HepG2 (cell line): ENCODE results near the gene NT5DC2. TPM values are rescaled to one million over a fixed set of nuclear protein-coding genes. Genes with fewer than 3 reads are reported as not detected.

Source experiments
- CBFB ChIP-seq: sonication (generic); formaldehyde crosslinking; IDR thresholded peaks from 2 replicates; pipeline ENCODE4 v1.4.0; 2020; ENCODE audit warnings: missing genetic modification reagents
- CREM ChIP-seq, 2 experiments: sonication (generic) in 1 of 2; formaldehyde crosslinking in 1 of 2; IDR thresholded peaks; 2 replicates each; pipeline versions ENCODE4 v1.4.0 to v1.6.1; 2016 to 2020; ENCODE audit warnings: antibody characterized with exemption in 1 of 2, mild to moderate bottlenecking in 1 of 2, missing genetic modification reagents in 1 of 2
- FOXJ3 ChIP-seq: sonication (generic); formaldehyde crosslinking; IDR thresholded peaks from 2 replicates; pipeline ENCODE4 v1.4.0; 2020; ENCODE audit warnings: missing genetic modification reagents, mild to moderate bottlenecking, borderline replicate concordance
- HOXA7 ChIP-seq: sonication (generic); formaldehyde crosslinking; IDR thresholded peaks from 2 replicates; pipeline ENCODE4 v1.8.1; 2022; ENCODE audit warnings: mild to moderate bottlenecking, missing genetic modification reagents, moderate library complexity
- NFKB2 ChIP-seq: sonication (generic); formaldehyde crosslinking; IDR thresholded peaks from 2 replicates; pipeline ENCODE4 v1.4.0; 2020; ENCODE audit warnings: missing genetic modification reagents, borderline replicate concordance
- PAWR ChIP-seq: sonication (generic); formaldehyde crosslinking; IDR thresholded peaks from 2 replicates; pipeline ENCODE4 v1.4.0; 2020; ENCODE audit warnings: missing genetic modification reagents, mild to moderate bottlenecking, borderline replicate concordance
- PRMT3 ChIP-seq: sonication (generic); formaldehyde crosslinking; IDR thresholded peaks from 2 replicates; pipeline ENCODE4 v1.8.1; 2022; ENCODE audit warnings: low read depth, mild to moderate bottlenecking, moderate library complexity, missing genetic modification reagents, borderline replicate concordance
- REPIN1 ChIP-seq: sonication (generic); formaldehyde crosslinking; IDR thresholded peaks from 2 replicates; pipeline ENCODE4 v1.8.0; 2022; ENCODE audit warnings: missing genetic modification reagents, low read depth, mild to moderate bottlenecking, borderline replicate concordance
- SOX5 ChIP-seq: IDR thresholded peaks from 2 replicates; pipeline ENCODE4 v1.6.1; 2016; ENCODE audit warnings: borderline replicate concordance
- ZBTB21 ChIP-seq: sonication (generic); formaldehyde crosslinking; IDR thresholded peaks from 2 replicates; pipeline ENCODE4 v1.4.0; 2020; ENCODE audit warnings: missing genetic modification reagents
- ZBTB7A ChIP-seq: sonication (generic); formaldehyde crosslinking; IDR thresholded peaks from 2 replicates; pipeline ENCODE4 v1.8.0; 2022; ENCODE audit warnings: mild to moderate bottlenecking, missing genetic modification reagents
- ZIK1 ChIP-seq: sonication (generic); formaldehyde crosslinking; IDR thresholded peaks from 2 replicates; pipeline ENCODE4 v1.5.0; 2020; ENCODE audit warnings: mild to moderate bottlenecking, low read depth, missing genetic modification reagents, borderline replicate concordance
- ZMYM2 ChIP-seq: sonication (generic); formaldehyde crosslinking; IDR thresholded peaks from 2 replicates; pipeline ENCODE4 v1.8.0; 2022; ENCODE audit warnings: mild to moderate bottlenecking, missing genetic modification reagents
- ZNF180 ChIP-seq: sonication (generic); formaldehyde crosslinking; IDR thresholded peaks from 2 replicates; pipeline ENCODE4 v1.4.0; 2020; ENCODE audit warnings: low read depth, missing genetic modification reagents, borderline replicate concordance
- ZNF251 ChIP-seq: sonication (generic); formaldehyde crosslinking; IDR thresholded peaks from 2 replicates; pipeline ENCODE4 v1.9.0; 2021; ENCODE audit warnings: mild to moderate bottlenecking, missing genetic modification reagents
- ZNF331 ChIP-seq: sonication (generic); formaldehyde crosslinking; IDR thresholded peaks from 2 replicates; pipeline ENCODE4 v1.4.0; 2020; ENCODE audit warnings: missing genetic modification reagents
- ZNF367 ChIP-seq: sonication (generic); formaldehyde crosslinking; IDR thresholded peaks from 2 replicates; pipeline ENCODE4 v1.4.0; 2020; ENCODE audit warnings: missing genetic modification reagents, borderline replicate concordance
- ZNF558 ChIP-seq: sonication (generic); formaldehyde crosslinking; IDR thresholded peaks from 2 replicates; pipeline ENCODE4 v1.9.0; 2022; ENCODE audit warnings: mild to moderate bottlenecking, missing genetic modification reagents, borderline replicate concordance
- ZNF773 ChIP-seq: sonication (generic); formaldehyde crosslinking; IDR thresholded peaks from 2 replicates; pipeline ENCODE4 v1.4.0; 2020; ENCODE audit warnings: missing genetic modification reagents, borderline replicate concordance
- polyA plus RNA-seq, 8 experiments: library from polyadenylated mRNA; depleted of rRNA in 3 of 8; stranded (reverse) in 7 of 8; unstranded in 1 of 8; fragments of >200 nt; fragmentation: Illumina TruSeq in 4 of 8; extraction: Trizol in 4 of 8; gene quantifications; 2 replicates each; pipeline versions ENCODE4 v1.2.1 to v1.2.3, GENCODE V29; 2011 to 2016; ENCODE audit warnings: low read depth in 4 of 8, missing spikeins in 1 of 8, mixed read lengths in 1 of 8; ENCODE audit not compliant: insufficient read depth in 1 of 8
- total RNA-seq, 5 experiments: library from RNA; depleted of rRNA; stranded (reverse); fragments of >200 nt; fragmentation: Illumina TruSeq; extraction: Trizol; gene quantifications; 2 replicates each; pipeline ENCODE4 v1.2.3, GENCODE V29; 2016; ENCODE audit warnings: low read depth in 1 of 5
- TF ChIP-seq, protein P1 (sequence below): sonication (generic); formaldehyde crosslinking; IDR thresholded peaks from 2 replicates; pipeline ENCODE4 v1.4.0; 2020; ENCODE audit warnings: missing genetic modification reagents
- TF ChIP-seq, protein P2 (sequence below): sonication (generic); formaldehyde crosslinking; IDR thresholded peaks from 2 replicates; pipeline ENCODE4 v1.9.0; 2021; ENCODE audit warnings: missing genetic modification reagents, borderline replicate concordance
- TF ChIP-seq, protein P3 (sequence below): sonication (generic); formaldehyde crosslinking; IDR thresholded peaks from 2 replicates; pipeline ENCODE4 v1.5.0; 2020; ENCODE audit warnings: mild to moderate bottlenecking, missing genetic modification reagents

The NT5DC2 gene
- total and polyA plus RNA-seq, 2 of the 13 experiments (the other 11 are each of a cell fraction or from before 2014, with no cell fraction given) = 131 to 240 TPM

DNA sequence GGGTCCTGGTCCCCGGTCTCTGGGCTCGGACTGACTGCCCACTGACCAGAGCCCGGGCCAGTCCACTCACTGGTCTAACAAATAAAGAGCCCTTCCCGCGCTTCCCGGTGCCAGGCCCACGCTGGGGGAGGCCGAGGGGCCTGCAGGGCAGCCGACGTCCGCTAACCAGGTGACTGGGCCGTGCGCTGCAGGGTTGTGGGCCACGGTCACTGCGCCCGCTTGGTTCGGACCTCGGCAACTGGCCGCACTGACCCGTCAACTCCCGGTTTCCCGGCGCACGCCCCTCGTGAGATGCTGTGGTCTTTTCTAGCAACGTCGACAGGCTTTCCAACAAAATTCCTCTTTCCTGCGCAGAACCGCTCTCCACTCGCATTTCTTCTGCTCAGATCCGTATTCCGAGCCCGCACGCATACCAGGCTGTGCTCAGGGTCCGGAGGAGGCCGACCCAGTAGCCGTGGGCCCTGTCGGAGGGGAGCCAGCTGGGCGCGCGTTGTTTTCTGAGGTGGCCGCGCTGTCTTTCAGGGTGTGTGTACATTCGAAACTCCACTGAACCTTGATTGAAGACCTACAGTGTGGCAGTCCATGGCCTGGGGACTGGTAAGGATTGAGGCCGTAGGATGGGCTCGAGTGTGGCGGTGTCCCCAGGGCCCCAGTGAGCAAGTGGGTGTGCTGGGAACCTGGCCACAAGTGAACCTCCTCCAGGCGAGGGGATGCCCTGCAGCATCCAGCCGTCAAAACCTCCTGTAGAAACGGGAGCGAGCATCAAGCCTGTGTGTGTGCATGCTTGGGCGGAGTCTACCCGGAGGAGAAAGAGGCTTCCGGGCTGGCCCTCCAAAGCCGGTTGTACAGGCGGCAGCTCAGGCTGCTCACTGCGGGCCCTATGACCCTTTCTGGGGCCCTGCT, 875 bp upstream of the NT5DC2 start (continued):
- TF ChIP-seq ZBTB21 (no peak), FOXJ3 (0 out of 2 replicates have a peak, but pooled peaks have one; percentile 28), CBFB (CRISPR knock-in tag) (no peak), ZNF773 (CRISPR knock-in tag) (no peak), REPIN1 (CRISPR knock-in tag) (no peak), ZNF367 (0 out of 2 replicates have a peak, but pooled peaks have one; percentile 53), PAWR (CRISPR knock-in tag) (no peak), ZNF331 (CRISPR knock-in tag) (no peak), CREM (IDR thresholded peaks at IDR 0.05) (no peak), CREM (CRISPR knock-in tag; IDR thresholded peaks at IDR 0.05) (no peak), ZMYM2 (CRISPR knock-in tag) (no peak; the same call in 1 of the 2 replicates), PRMT3 (CRISPR knock-in tag) (0 out of 2 replicates have a peak, but pooled peaks have one; percentile 44), NFKB2 (CRISPR knock-in tag) (no peak), ZBTB7A (no peak), ZNF251 (CRISPR knock-in tag) (no peak), ZIK1 (0 out of 2 replicates have a peak, but pooled peaks have one; percentile 8), ZNF558 (peak; percentile 66; the same call in 1 of the 2 replicates), SOX5 (CRISPR knock-in tag) (no peak), HOXA7 (CRISPR knock-in tag) (no peak), ZNF180 (no peak)
- TF ChIP-seq, protein P1, sequence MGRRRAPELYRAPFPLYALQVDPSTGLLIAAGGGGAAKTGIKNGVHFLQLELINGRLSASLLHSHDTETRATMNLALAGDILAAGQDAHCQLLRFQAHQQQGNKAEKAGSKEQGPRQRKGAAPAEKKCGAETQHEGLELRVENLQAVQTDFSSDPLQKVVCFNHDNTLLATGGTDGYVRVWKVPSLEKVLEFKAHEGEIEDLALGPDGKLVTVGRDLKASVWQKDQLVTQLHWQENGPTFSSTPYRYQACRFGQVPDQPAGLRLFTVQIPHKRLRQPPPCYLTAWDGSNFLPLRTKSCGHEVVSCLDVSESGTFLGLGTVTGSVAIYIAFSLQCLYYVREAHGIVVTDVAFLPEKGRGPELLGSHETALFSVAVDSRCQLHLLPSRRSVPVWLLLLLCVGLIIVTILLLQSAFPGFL (CRISPR knock-in tag) = no peak
- TF ChIP-seq, protein P2, sequence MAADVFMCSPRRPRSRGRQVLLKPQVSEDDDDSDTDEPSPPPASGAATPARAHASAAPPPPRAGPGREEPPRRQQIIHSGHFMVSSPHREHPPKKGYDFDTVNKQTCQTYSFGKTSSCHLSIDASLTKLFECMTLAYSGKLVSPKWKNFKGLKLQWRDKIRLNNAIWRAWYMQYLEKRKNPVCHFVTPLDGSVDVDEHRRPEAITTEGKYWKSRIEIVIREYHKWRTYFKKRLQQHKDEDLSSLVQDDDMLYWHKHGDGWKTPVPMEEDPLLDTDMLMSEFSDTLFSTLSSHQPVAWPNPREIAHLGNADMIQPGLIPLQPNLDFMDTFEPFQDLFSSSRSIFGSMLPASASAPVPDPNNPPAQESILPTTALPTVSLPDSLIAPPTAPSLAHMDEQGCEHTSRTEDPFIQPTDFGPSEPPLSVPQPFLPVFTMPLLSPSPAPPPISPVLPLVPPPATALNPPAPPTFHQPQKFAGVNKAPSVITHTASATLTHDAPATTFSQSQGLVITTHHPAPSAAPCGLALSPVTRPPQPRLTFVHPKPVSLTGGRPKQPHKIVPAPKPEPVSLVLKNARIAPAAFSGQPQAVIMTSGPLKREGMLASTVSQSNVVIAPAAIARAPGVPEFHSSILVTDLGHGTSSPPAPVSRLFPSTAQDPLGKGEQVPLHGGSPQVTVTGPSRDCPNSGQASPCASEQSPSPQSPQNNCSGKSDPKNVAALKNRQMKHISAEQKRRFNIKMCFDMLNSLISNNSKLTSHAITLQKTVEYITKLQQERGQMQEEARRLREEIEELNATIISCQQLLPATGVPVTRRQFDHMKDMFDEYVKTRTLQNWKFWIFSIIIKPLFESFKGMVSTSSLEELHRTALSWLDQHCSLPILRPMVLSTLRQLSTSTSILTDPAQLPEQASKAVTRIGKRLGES (CRISPR knock-in tag) = no peak
- TF ChIP-seq, protein P3, sequence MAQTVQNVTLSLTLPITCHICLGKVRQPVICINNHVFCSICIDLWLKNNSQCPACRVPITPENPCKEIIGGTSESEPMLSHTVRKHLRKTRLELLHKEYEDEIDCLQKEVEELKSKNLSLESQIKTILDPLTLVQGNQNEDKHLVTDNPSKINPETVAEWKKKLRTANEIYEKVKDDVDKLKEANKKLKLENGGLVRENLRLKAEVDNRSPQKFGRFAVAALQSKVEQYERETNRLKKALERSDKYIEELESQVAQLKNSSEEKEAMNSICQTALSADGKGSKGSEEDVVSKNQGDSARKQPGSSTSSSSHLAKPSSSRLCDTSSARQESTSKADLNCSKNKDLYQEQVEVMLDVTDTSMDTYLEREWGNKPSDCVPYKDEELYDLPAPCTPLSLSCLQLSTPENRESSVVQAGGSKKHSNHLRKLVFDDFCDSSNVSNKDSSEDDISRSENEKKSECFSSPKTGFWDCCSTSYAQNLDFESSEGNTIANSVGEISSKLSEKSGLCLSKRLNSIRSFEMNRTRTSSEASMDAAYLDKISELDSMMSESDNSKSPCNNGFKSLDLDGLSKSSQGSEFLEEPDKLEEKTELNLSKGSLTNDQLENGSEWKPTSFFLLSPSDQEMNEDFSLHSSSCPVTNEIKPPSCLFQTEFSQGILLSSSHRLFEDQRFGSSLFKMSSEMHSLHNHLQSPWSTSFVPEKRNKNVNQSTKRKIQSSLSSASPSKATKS = no peak
